ENCODE results near the gene SPTBN4.

- no peak for TF ChIP-seq CTCF (IDR thresholded peaks at IDR 0.05; ENCODE audit: low read length)
- TF ChIP-seq EZH2 (IDR thresholded peaks at IDR 0.05; ENCODE audit: borderline replicate concordance, low read length) = no peak
Observed at GRCh38 chr19:40616178-40616577, 149.4 kb downstream of the SPTBN4 start.

All from OCI-LY1 (cell line).